Right lobe of liver (tissue), 6 donors: ENCODE results near the gene ROR2. TPM values are rescaled to one million over a fixed set of nuclear protein-coding genes. Genes with fewer than 3 reads are reported as not detected.

Experiments
- ATAC-seq, 4 donors: fragments of 200-7000 bp; cut with Tn5 transposase; one replicate each; pipeline ENCODE4 v1.9.1; 2020; ENCODE audit warnings: mild to moderate bottlenecking in 4 of 4, moderate library complexity in 4 of 4
- DNase-seq, 3 donors: peaks; one replicate each; pipeline ENCODE4 v3.0.0-alpha.2; 2020
- H3K27ac ChIP-seq, 3 donors: fragments of 200-600 bp; one replicate each; pipeline ENCODE4 v1.8.0; 2022
- H3K27me3 ChIP-seq, 2 donors: fragments of 200-600 bp; one replicate each; pipeline ENCODE4 v1.8.0; 2022
- H3K36me3 ChIP-seq, 4 donors: fragments of 200-600 bp; sonication (generic) in 1 of 4; one replicate each; pipeline versions ENCODE4 v1.5.1 to v1.8.0; 2017 to 2022; ENCODE audit warnings: control low read depth in 1 of 4
- H3K4me1 ChIP-seq, 4 donors: fragments of 200-600 bp; sonication (generic) in 1 of 4; one replicate each; pipeline versions ENCODE4 v1.5.1 to v1.8.0; 2017 to 2022; ENCODE audit warnings: control low read depth in 1 of 4
- H3K4me3 ChIP-seq, 3 donors: fragments of 200-600 bp; one replicate each; pipeline ENCODE4 v1.8.0; 2022
- H3K9me3 ChIP-seq, 4 donors: fragments of 200-600 bp; sonication (generic) in 1 of 4; one replicate each; pipeline versions ENCODE4 v1.5.1 to v1.8.0; 2017 to 2022; ENCODE audit warnings: control low read depth in 1 of 4
- POLR2A ChIP-seq: fragments of 450-650 bp; IDR thresholded peaks from one replicate; pipeline ENCODE4 v1.6.1; 2017; ENCODE audit warnings: antibody characterized with exemption, mild to moderate bottlenecking
- WGBS: methylation state at CpG from one replicate; pipeline ENCODE4 v1.1.6; 2018; ENCODE audit warnings: low coverage, low lambda C conversion rate; ENCODE audit not compliant: insufficient coverage; ENCODE audit errors: missing lambda C conversion rate; 5-methylcytosine and 5-hydroxymethylcytosine counted together
- intact Hi-C, 2 donors: fragments of 100-400 bp; cut with DNase I; formaldehyde crosslinking; loops; one replicate each; pipeline versions ENCODE4 v1.11.2 to v1.14.1; 2022
- total RNA-seq, 6 experiments: library from RNA; depleted of rRNA in 2 of 6; stranded (reverse); fragments of >200 nt in 2 of 6; fragmentation: NEBNext Ultra II Directional in 3 of 6; extraction: Animal tissue kit (Norgen Biotek cat#: 25700) in 3 of 6; gene quantifications; one replicate each; pipeline versions ENCODE4 v1.1.0 to v1.2.4, GENCODE V29; 2016 to 2023
- TF ChIP-seq, protein P1 (sequence below), 4 donors: fragments of 200-600 bp in 3 of 4; fragments of 450-650 bp in 1 of 4; IDR thresholded peaks; one replicate each; pipeline versions ENCODE4 v1.5.1 to v1.8.0; 2016 to 2022; ENCODE audit warnings: antibody characterized with exemption in 4 of 4, mild to moderate bottlenecking in 2 of 4
- donor health status: DM: no; HTN: yes; CAD: no.
- donor health status: DM: no; HTN: no; CAD: no.
- donor health status: DM: no; HTN: no; CAD: no.
- donor health status: DM: no; HTN: yes; CAD: no.
- donor health status: DM: no; HTN: yes; CAD: no.

ROR2 gene
- total RNA-seq, 6 experiments from 2014 or later: 0.12 to 1.2 (median 0.49) TPM; not detected in 1

- TF ChIP-seq, protein P1, sequence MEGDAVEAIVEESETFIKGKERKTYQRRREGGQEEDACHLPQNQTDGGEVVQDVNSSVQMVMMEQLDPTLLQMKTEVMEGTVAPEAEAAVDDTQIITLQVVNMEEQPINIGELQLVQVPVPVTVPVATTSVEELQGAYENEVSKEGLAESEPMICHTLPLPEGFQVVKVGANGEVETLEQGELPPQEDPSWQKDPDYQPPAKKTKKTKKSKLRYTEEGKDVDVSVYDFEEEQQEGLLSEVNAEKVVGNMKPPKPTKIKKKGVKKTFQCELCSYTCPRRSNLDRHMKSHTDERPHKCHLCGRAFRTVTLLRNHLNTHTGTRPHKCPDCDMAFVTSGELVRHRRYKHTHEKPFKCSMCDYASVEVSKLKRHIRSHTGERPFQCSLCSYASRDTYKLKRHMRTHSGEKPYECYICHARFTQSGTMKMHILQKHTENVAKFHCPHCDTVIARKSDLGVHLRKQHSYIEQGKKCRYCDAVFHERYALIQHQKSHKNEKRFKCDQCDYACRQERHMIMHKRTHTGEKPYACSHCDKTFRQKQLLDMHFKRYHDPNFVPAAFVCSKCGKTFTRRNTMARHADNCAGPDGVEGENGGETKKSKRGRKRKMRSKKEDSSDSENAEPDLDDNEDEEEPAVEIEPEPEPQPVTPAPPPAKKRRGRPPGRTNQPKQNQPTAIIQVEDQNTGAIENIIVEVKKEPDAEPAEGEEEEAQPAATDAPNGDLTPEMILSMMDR (IDR thresholded peaks at IDR 0.05): no peak
- no peak for TF ChIP-seq POLR2A
- Histone ChIP-seq H3K36me3 (no peaks in the 10 kb centered on the region), H3K9me3 (no peaks in the 10 kb centered on the region), H3K27me3 (no peaks in the 10 kb centered on the region), H3K4me1 (no peaks in the 10 kb centered on the region), H3K27ac (no peak overlapping the region), H3K4me3 (no peak overlapping the region)
- ATAC-seq (no peak), DNase-seq (no peak)
- WGBS: 24% methylated on average over 2 of the region's 2 CpGs
- intact Hi-C loops: no loop called here
Measured at GRCh38 chr9:91972711-91973110, 22.7 kb upstream of the ROR2 start.

GRCh38 chr9:91972076-91972626 is 22.1 kb upstream of the ROR2 start:
- intact Hi-C loops: no loop called here
- Histone ChIP-seq H3K36me3 (no peaks in the 10 kb centered on the region), H3K27ac (no peak overlapping the region), H3K4me1 (no peaks in the 10 kb centered on the region), H3K4me3 (no peak overlapping the region), H3K27me3 (no peaks in the 10 kb centered on the region), H3K9me3 (no peaks in the 10 kb centered on the region)
- no peak for ATAC-seq
- TF ChIP-seq, protein P1 (IDR thresholded peaks at IDR 0.05): no peak
- TF ChIP-seq POLR2A: no peak
- 21% methylated on average over 2 of the region's 4 CpGs for WGBS
- DNase-seq: no peak

DNA sequence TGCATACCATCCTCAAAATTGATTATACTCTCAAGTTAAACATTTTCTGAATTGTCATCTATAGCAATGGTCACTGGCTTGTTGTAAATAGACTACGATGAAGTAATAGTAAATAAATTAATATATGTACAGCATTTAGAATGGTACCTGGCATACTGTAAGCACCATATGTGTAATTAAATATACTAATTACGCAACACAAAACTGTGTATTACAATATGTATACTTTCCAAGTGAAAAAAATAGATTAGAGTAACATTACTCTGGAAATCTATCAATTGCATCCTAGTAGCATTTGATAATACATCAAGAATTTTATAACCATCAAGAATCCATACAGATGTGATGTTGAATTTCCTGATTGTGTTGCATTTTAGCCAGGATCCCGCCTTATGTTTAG is 17.2 kb upstream of the ROR2 start:
- no peaks in the 10 kb centered on the region for H3K27me3 ChIP-seq
- intact Hi-C loops: no loop called here
- no peaks in the 10 kb centered on the region for H3K4me1 ChIP-seq
- no peak for DNase-seq
- WGBS: 61% methylated on average over 3 of the region's 3 CpGs
- no peak for TF ChIP-seq POLR2A
- TF ChIP-seq, protein P1 (IDR thresholded peaks at IDR 0.05): no peak
- ATAC-seq: no peak
- no peaks in the 10 kb centered on the region for H3K9me3 ChIP-seq
- no peak overlapping the region for H3K27ac ChIP-seq
- H3K4me3 ChIP-seq: no peak overlapping the region
- no peaks in the 10 kb centered on the region for H3K36me3 ChIP-seq

- ATAC-seq (no peak), DNase-seq (no peak)
- Histone ChIP-seq H3K4me3 (no peak overlapping the region), H3K9me3 (no peaks in the 10 kb centered on the region), H3K27ac (no peak overlapping the region), H3K36me3 (no peaks in the 10 kb centered on the region), H3K27me3 (no peaks in the 10 kb centered on the region), H3K4me1 (no peaks in the 10 kb centered on the region)
- 88% methylated on average over 2 of the region's 2 CpGs for WGBS
- TF ChIP-seq, protein P1 (IDR thresholded peaks at IDR 0.05): no peak
- no peak for TF ChIP-seq POLR2A
- intact Hi-C loops: no loop called here
Measured at GRCh38 chr9:91966503-91966902, 16.5 kb upstream of the ROR2 start.
